CD4-positive, alpha-beta T cell (primary cell): Measurements from ENCODE around the gene CLCF1. TPM values are rescaled to one million over a fixed set of nuclear protein-coding genes. Genes with fewer than 3 reads are reported as not detected.

ENCODE experiments used
- ATAC-seq: fragments of 200-7000 bp; cut with Tn5 transposase; one replicate; pipeline ENCODE4 v1.10.0; 2022; ENCODE audit warnings: mild to moderate bottlenecking; ENCODE audit not compliant: poor library complexity
- CTCF ChIA-PET: fragments of 350-600 bp; sonication (Branson Sonifier 250); formaldehyde crosslinking; loops from one replicate; lab custom pipeline; 2021; ENCODE audit warnings: antibody characterized with exemption, inconsistent platforms; lab: Charles Lee
- POLR2A ChIA-PET: fragments of 350-600 bp; sonication (Branson Sonifier 250); formaldehyde crosslinking; loops from one replicate; lab custom pipeline; 2021; ENCODE audit warnings: antibody characterized with exemption, inconsistent platforms; lab: Charles Lee
- DNase-seq, 14 experiments: peaks; one replicate each; pipeline ENCODE4 v3.0.0-alpha.2; 2013 to 2020; ENCODE audit warnings: mixed read lengths in 2 of 14
- H3K27ac ChIP-seq, 2 donors: one replicate each; pipeline versions ENCODE4 v1.5.1 to v1.7.0; 2013; ENCODE audit warnings: low read length in 2 of 2, low read depth in 1 of 2, mild to moderate bottlenecking in 1 of 2
- H3K27me3 ChIP-seq, 2 experiments: 1 replicate in 1 of 2; 2 replicates in 1 of 2; pipeline versions ENCODE4 v1.6.1 to v1.7.0; 2013; ENCODE audit warnings: low read length in 2 of 2, control low read depth in 1 of 2, mild to moderate bottlenecking in 1 of 2, moderate library complexity in 1 of 2; ENCODE audit not compliant: insufficient read depth in 2 of 2, control insufficient read depth in 1 of 2
- H3K36me3 ChIP-seq: one replicate; pipeline ENCODE4 v1.6.1; 2013; ENCODE audit warnings: low read length, control low read depth; ENCODE audit not compliant: insufficient read depth
- H3K4me1 ChIP-seq: one replicate; pipeline ENCODE4 v1.6.1; 2013; ENCODE audit warnings: low read length, control low read depth; ENCODE audit not compliant: insufficient read depth
- H3K4me3 ChIP-seq: one replicate; pipeline ENCODE4 v1.5.1; 2013; ENCODE audit warnings: mild to moderate bottlenecking, low read length, moderate library complexity
- H3K9me3 ChIP-seq, 2 experiments: 1 replicate in 1 of 2; 2 replicates in 1 of 2; pipeline versions ENCODE4 v1.6.1 to v1.7.0; 2013; ENCODE audit warnings: low read length in 2 of 2, mild to moderate bottlenecking in 2 of 2, control low read depth in 1 of 2, moderate library complexity in 1 of 2; ENCODE audit not compliant: control insufficient read depth in 1 of 2, insufficient read depth in 1 of 2
- H3K27ac Mint-ChIP-seq: one replicate; pipeline ENCODE4 v1.8.0; 2020; ENCODE audit warnings: mixed read lengths
- H3K27me3 Mint-ChIP-seq: one replicate; pipeline ENCODE4 v1.8.0; 2021; ENCODE audit warnings: mixed read lengths
- H3K36me3 Mint-ChIP-seq: one replicate; pipeline ENCODE4 v1.8.0; 2021; ENCODE audit warnings: low read depth, mixed read lengths
- H3K4me1 Mint-ChIP-seq: one replicate; pipeline ENCODE4 v1.8.0; 2021; ENCODE audit warnings: low read depth, mixed read lengths
- H3K4me3 Mint-ChIP-seq: one replicate; pipeline ENCODE4 v1.8.0; 2020; ENCODE audit warnings: mild to moderate bottlenecking, mixed read lengths
- H3K9me3 Mint-ChIP-seq: one replicate; pipeline ENCODE4 v1.8.0; 2020; ENCODE audit warnings: mixed read lengths
- intact Hi-C, 2 experiments: fragments of 100-400 bp; cut with DNase I in 1 of 2; cut with micrococcal nuclease in 1 of 2; formaldehyde crosslinking; loops; one replicate each; pipeline versions ENCODE4 v1.15.1 to v1.9.0; 2023 to 2025; cut with DNase I, micrococcal nuclease
- total RNA-seq, 174 experiments: library from RNA in 2 of 174; stranded (reverse) in 2 of 174; gene quantifications; one replicate each; pipeline ENCODE4 v1.2.3 and lab custom pipeline; 2021 to 2026
- TF ChIP-seq, protein P1 (sequence below): fragments of 200-600 bp; IDR thresholded peaks from one replicate; pipeline ENCODE4 v1.8.0; 2022; ENCODE audit warnings: antibody characterized with exemption, mild to moderate bottlenecking

The CLCF1 gene
- total RNA-seq, 2 experiments from 2014 or later, result 6.0 to 6.9 TPM

DNA sequence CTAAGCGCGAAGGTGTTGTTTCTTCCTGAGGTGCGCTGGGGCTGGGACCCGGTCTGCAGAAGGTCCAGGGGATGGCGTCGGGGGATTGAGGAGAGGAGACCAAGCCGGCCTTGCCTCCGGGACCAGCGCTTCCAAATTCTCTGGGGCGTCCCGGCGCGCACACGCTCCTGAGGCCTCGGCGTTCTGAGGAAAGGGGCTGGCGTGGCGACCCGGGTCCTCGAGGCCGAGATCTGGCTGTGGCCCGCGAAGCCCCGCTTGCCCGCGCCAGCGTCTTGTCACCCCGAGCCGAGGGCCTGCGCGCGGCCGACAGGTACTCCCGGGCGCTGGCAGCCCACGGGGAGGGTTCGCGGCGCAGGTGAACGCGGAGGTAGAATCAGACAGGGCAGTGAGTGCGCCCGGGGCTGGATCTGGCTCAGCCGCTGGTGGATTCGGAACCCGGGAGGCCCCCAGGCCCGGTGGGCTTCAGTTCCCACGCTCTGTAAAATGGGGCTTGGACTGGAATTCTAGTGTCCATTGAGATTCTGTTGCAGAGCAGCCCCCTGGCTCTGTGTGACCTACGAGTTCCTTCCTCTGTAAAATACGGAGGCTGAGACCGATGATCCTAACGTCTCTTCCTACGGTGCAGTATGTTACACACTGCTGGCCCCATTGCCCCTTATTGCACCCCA lies 55.4 kb downstream of the CLCF1 start:
- TF ChIP-seq, protein P1, sequence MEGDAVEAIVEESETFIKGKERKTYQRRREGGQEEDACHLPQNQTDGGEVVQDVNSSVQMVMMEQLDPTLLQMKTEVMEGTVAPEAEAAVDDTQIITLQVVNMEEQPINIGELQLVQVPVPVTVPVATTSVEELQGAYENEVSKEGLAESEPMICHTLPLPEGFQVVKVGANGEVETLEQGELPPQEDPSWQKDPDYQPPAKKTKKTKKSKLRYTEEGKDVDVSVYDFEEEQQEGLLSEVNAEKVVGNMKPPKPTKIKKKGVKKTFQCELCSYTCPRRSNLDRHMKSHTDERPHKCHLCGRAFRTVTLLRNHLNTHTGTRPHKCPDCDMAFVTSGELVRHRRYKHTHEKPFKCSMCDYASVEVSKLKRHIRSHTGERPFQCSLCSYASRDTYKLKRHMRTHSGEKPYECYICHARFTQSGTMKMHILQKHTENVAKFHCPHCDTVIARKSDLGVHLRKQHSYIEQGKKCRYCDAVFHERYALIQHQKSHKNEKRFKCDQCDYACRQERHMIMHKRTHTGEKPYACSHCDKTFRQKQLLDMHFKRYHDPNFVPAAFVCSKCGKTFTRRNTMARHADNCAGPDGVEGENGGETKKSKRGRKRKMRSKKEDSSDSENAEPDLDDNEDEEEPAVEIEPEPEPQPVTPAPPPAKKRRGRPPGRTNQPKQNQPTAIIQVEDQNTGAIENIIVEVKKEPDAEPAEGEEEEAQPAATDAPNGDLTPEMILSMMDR, result no peak
- H3K9me3 ChIP-seq, result no peaks in the 10 kb centered on the region
- Mint-ChIP-seq H3K9me3 (no peaks in the 10 kb centered on the region), H3K4me3 (peak overlapping the region; percentile 99), H3K36me3 (peaks cover 6% of the 10 kb centered on the region), H3K4me1 (peaks cover 47% of the 10 kb centered on the region), H3K27me3 (no peaks in the 10 kb centered on the region), H3K27ac (peak overlapping the region; percentile 85)
- H3K27ac ChIP-seq, result peak overlapping the region; percentile 46 to 70
- CTCF ChIA-PET, result interaction anchor here (0.5 to 3.0 kb wide), 32 partner anchors 8 to 188 kb away, joined by 3 to 64 read pairs (median 7); partner anchors contain the start of genes ANKRD13D, GRK2, PITPNM1 and POLD4
- intact Hi-C loops, result loop anchor here (1.0 to 5.0 kb wide), 8 partner anchors 29 to 236 kb away; partner anchors contain the start of genes GRK2 (in 2 of the 2) and ANKRD13D (in 1 of the 2)
- ATAC-seq, result peak; percentile 48
- peak overlapping the region; percentile 82 for H3K4me3 ChIP-seq
- H3K36me3 ChIP-seq, result no peaks in the 10 kb centered on the region
- POLR2A ChIA-PET, result interaction anchor here (0.6 to 5.9 kb wide), 21 partner anchors 12 to 175 kb away, joined by 3 to 61 read pairs (median 9); partner anchors contain the start of genes AIP, ANKRD13D, GRK2 and POLD4
- H3K4me1 ChIP-seq, result peaks cover 35% of the 10 kb centered on the region
- DNase-seq, result peak in 4 of 14 experiments; percentile 23 to 49 (median 33)
- no peaks in the 10 kb centered on the region for H3K27me3 ChIP-seq

DNA sequence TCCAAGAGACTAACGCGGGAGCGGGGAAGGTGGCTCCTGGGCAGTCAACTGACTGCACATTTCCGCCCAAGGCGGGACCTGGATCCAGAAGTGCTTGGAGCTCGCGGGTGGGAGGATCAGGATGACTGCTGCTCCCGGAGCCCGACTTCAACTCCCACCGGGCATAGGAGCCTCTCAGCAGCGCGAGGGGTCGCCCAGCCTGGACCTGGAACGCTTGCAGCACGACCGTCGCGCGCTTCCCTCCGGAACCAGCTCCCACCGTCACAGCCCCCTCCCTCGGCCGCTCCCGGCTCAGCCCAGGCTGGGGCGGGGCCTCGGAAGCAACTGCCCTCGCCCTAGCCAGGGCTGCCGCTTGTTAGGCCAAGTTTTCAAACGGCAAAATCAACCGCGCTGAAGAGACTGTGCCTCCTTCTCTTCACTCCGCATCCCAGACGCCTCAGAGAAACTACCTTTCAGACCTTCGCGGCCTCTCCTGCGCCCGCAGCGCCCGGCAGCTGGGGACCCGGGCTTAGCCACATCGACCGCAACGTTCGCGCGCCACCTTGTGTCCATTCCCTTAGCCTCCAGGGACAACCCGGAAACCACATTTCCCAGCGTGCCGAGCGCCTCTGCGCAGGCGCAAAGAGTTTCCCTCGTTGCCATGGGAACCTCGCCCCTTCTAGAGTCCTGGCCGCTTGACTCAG lies 56.1 kb downstream of the CLCF1 start:
- H3K27me3 Mint-ChIP-seq, result no peaks in the 10 kb centered on the region
- H3K4me3 Mint-ChIP-seq, result peak overlapping the region; percentile 99
- peak overlapping the region; percentile 85 for H3K27ac Mint-ChIP-seq
- TF ChIP-seq, protein P1, result peak; percentile 88
- H3K36me3 ChIP-seq, result no peaks in the 10 kb centered on the region
- no peaks in the 10 kb centered on the region for H3K9me3 ChIP-seq
- ATAC-seq (peak; percentile 78), DNase-seq (peak; percentile 96 to 99 (median 98))
- H3K4me1 ChIP-seq, result peaks cover 42% of the 10 kb centered on the region
- no peaks in the 10 kb centered on the region for H3K9me3 Mint-ChIP-seq
- CTCF ChIA-PET, result interaction anchor here (0.5 to 3.0 kb wide), 34 partner anchors 9 to 188 kb away, joined by 3 to 64 read pairs (median 6); partner anchors contain the start of genes ANKRD13D, GRK2, PITPNM1 and POLD4
- H3K4me1 Mint-ChIP-seq, result peaks cover 54% of the 10 kb centered on the region
- POLR2A ChIA-PET, result interaction anchor here (0.6 to 5.9 kb wide), 20 partner anchors 12 to 176 kb away, joined by 3 to 61 read pairs (median 10); partner anchors contain the start of genes AIP, ANKRD13D, GRK2 and POLD4
- H3K27ac ChIP-seq, result peak overlapping the region; percentile 46 to 70
- H3K4me3 ChIP-seq, result peak overlapping the region; percentile 82
- intact Hi-C loops, result loop anchor here (1.0 to 5.0 kb wide), 7 partner anchors 28 to 235 kb away; partner anchors contain the start of genes GRK2 (in 2 of the 2) and ANKRD13D (in 1 of the 2)
- H3K27me3 ChIP-seq, result no peaks in the 10 kb centered on the region
- H3K36me3 Mint-ChIP-seq, result peaks cover 6% of the 10 kb centered on the region

DNA sequence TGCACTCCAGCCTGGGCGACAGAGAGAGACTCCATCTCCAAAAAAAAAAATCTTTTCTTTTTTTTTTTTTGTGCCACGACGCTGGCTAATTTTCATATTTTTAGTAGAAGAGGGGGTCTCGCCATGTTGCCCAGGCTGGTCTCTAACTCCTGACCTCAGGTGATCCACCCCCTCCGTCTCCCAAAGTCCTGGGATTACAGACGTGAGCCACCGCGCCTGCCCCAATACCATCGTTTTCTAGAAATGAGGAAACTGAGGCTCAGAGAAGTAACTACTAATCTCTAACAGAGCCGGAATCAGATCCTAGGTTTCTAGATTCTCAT lies 56.6 kb downstream of the CLCF1 start:
- no peaks in the 10 kb centered on the region for H3K36me3 ChIP-seq
- Mint-ChIP-seq H3K36me3 (peaks cover 6% of the 10 kb centered on the region), H3K27me3 (no peaks in the 10 kb centered on the region), H3K4me1 (peaks cover 59% of the 10 kb centered on the region), H3K9me3 (no peaks in the 10 kb centered on the region), H3K4me3 (peak overlapping the region; percentile 99), H3K27ac (peak overlapping the region; percentile 85)
- H3K27ac ChIP-seq, result peak overlapping the region; percentile 45 to 70
- H3K9me3 ChIP-seq, result no peaks in the 10 kb centered on the region
- DNase-seq, result no peak
- TF ChIP-seq, protein P1, result no peak
- CTCF ChIA-PET, result interaction anchor here (0.6 to 3.0 kb wide), 32 partner anchors 9 to 189 kb away, joined by 3 to 64 read pairs (median 7); partner anchors contain the start of genes ANKRD13D, GRK2, PITPNM1 and POLD4
- intact Hi-C loops, result loop anchor here (1.0 to 5.0 kb wide), 7 partner anchors 28 to 235 kb away; partner anchors contain the start of genes GRK2 (in 2 of the 2) and ANKRD13D (in 1 of the 2)
- H3K4me3 ChIP-seq, result peak overlapping the region; percentile 82
- peaks cover 47% of the 10 kb centered on the region for H3K4me1 ChIP-seq
- POLR2A ChIA-PET, result interaction anchor here (1.0 to 5.9 kb wide), 15 partner anchors 12 to 176 kb away, joined by 3 to 61 read pairs (median 17); partner anchors contain the start of genes ANKRD13D, GRK2, POLD4 and SSH3
- no peaks in the 10 kb centered on the region for H3K27me3 ChIP-seq
- ATAC-seq, result no peak
